ENCODE results near the gene PSMA5. TPM values are rescaled to one million over a fixed set of nuclear protein-coding genes. Genes with fewer than 3 reads are reported as not detected.

Gene PSMA5
- total RNA-seq, 1 experiment from 2014 or later = 133 TPM

DNA sequence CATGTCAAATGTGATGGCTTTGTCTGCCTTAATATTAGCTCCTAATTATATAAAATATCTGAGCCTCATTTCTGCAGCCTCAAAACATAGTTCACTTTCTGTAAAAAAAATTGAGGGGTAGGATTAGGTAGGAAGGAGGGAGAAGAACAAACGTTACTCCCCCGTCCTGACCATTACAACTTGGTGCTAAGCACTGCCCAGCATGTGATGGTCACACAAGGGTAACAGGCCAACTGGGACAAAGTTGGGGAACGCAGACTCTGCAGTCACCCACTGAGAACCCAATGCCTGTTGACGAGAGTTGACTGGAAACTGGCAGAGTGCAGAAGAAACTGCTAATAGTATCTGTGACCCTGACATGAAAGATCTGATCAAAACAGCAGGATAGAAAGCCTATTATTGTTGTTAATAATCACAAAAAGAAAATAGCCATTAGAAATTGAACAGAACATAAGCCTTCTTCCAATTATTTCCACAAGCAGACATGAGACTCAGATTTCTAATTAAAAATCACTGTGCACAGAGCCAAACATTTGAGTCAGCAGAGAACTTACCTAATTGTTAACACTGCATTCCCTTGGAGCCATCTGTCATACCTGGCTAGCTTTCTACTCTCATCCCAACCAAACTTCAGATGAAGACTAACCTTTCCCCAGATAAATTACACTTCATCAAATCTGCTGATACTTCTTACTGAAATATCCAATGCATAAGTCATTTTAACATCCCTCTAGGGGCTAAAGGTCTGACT, 34.0 kb downstream of the PSMA5 start:
- Histone ChIP-seq H2BK12ac (ENCODE audit: insufficient read length, low read depth, low read length) (no peak overlapping the region), H3T11ph (ENCODE audit: low read length) (no peak overlapping the region), H3K9me3 (ENCODE audit: control insufficient read depth, low read depth, low read length) (no peaks in the 10 kb centered on the region), H3K4me1 (ENCODE audit: insufficient read depth, low read length) (no peaks in the 10 kb centered on the region; the same call in 1 of the 2 replicates), H3K23me2 (ENCODE audit: insufficient read length, low read depth, low read length, poor library complexity, severe bottlenecking) (peaks cover 9% of the 10 kb centered on the region), H3K79me1 (ENCODE audit: insufficient read depth, low read depth, low read length, poor library complexity, severe bottlenecking) (peaks cover 13% of the 10 kb centered on the region), H2BK20ac (ENCODE audit: low read depth, low read length, poor library complexity, severe bottlenecking) (no peak overlapping the region), H3K79me2 (ENCODE audit: insufficient read depth, low read length) (peaks cover 11% of the 10 kb centered on the region; the same call in 1 of the 2 replicates), H3K14ac (ENCODE audit: insufficient read depth, low read length) (no peak overlapping the region), H4K8ac (replicated peaks; ENCODE audit: insufficient read length, low read depth, low read length) (no peak overlapping the region), H4K20me1 (ENCODE audit: control insufficient read depth, insufficient read depth, insufficient read length) (no peaks in the 10 kb centered on the region), H2AFZ (ENCODE audit: low read length) (no peak overlapping the region), H3K4me2 (ENCODE audit: insufficient read depth, insufficient read length, low read length) (no peak overlapping the region), H3K27me3 (ENCODE audit: insufficient read depth, low read length) (no peaks in the 10 kb centered on the region), H4K5ac (ENCODE audit: insufficient read length, low read depth, low read length) (no peak overlapping the region), H3K23ac (ENCODE audit: insufficient read length, low read depth, low read length) (no peak overlapping the region), H2AK5ac (ENCODE audit: insufficient read length, low read length) (no peak overlapping the region), H3K4ac (ENCODE audit: low read depth, low read length) (no peak overlapping the region), H3K9ac (ENCODE audit: extremely low read depth, insufficient read length, low read length) (no peak overlapping the region), H4K91ac (ENCODE audit: insufficient read length, low read depth, low read length) (no peak overlapping the region), H3K18ac (ENCODE audit: insufficient read length, low read depth, low read length) (no peak overlapping the region), H3K56ac (ENCODE audit: insufficient read length, low read depth, low read length) (no peak overlapping the region), H3K27ac (ENCODE audit: insufficient read length, low read depth, low read length) (no peak overlapping the region), H2BK5ac (ENCODE audit: insufficient read length, low read length) (no peak overlapping the region), H2BK120ac (ENCODE audit: low read depth, low read length, poor library complexity, severe bottlenecking) (no peak overlapping the region), H2BK15ac (ENCODE audit: low read depth, low read length) (no peak overlapping the region)
- WGBS (ENCODE audit: extremely low coverage, insufficient read length, low lambda C conversion rate) = no CpG with 5 or more reads among the region's 4 CpGs
- no peak for TF ChIP-seq CTCF (conservative IDR thresholded peaks at IDR 0.05)
- Mint-ChIP-seq H3K27me3 (ENCODE audit: low read depth) (no peaks in the 10 kb centered on the region), H3K4me1 (peaks cover 22 to 32% of the 10 kb centered on the region in 2 experiments), H3K27ac (0 out of 7 replicates have a peak overlapping the region, but pooled peaks of 1 of the 3 experiments have one; percentile 25), H3K36me3 (ENCODE audit: insufficient read depth in 1 of 3, low read depth in 3 of 3) (peaks cover 0 to 3% (median 0%) of the 10 kb centered on the region in 3 experiments; a peak in 1 of 7 replicates), H3K9me3 (no peaks in the 10 kb centered on the region), H3K4me3 (no peak overlapping the region)
- DNase-seq = no peak
